Measurements from ENCODE around the gene EHMT2. TPM values are rescaled to one million over a fixed set of nuclear protein-coding genes. Genes with fewer than 3 reads are reported as not detected.
"Not testable (repeated sequence)": the region's sequence is repeated elsewhere in the genome, so short reads cannot be mapped to it uniquely, and the experiment has no call there.

EHMT2 gene
- total and polyA plus RNA-seq, 12 donors = 6.4 to 21.7 (median 14.2) TPM

GRCh38 chr6:31940256-31940664 is 42.8 kb upstream of the EHMT2 start:
- Histone ChIP-seq H3K36me3 (peaks cover 0 to 23% (median 0%) of the 10 kb centered on the region in 9 donors), H3K27ac (no peak overlapping the region), H3K4me3 (no peak overlapping the region), H3K9me3 (no peaks in the 10 kb centered on the region), H3K4me1 (peaks cover 0 to 7% (median 0%) of the 10 kb centered on the region in 9 donors), H3K27me3 (peaks cover 0 to 21% (median 0%) of the 10 kb centered on the region in 7 donors)
- 12 to 18% methylated on average over 6 of the region's 6 CpGs for WGBS, 2 donors
- TF ChIP-seq, protein P1, sequence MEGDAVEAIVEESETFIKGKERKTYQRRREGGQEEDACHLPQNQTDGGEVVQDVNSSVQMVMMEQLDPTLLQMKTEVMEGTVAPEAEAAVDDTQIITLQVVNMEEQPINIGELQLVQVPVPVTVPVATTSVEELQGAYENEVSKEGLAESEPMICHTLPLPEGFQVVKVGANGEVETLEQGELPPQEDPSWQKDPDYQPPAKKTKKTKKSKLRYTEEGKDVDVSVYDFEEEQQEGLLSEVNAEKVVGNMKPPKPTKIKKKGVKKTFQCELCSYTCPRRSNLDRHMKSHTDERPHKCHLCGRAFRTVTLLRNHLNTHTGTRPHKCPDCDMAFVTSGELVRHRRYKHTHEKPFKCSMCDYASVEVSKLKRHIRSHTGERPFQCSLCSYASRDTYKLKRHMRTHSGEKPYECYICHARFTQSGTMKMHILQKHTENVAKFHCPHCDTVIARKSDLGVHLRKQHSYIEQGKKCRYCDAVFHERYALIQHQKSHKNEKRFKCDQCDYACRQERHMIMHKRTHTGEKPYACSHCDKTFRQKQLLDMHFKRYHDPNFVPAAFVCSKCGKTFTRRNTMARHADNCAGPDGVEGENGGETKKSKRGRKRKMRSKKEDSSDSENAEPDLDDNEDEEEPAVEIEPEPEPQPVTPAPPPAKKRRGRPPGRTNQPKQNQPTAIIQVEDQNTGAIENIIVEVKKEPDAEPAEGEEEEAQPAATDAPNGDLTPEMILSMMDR (IDR thresholded peaks at IDR 0.05) = no peak
- ATAC-seq (no peak), DNase-seq (no peak)
- intact Hi-C loops (cut with DNase I) = loop anchor here in 2 of 10 donors (10.0 kb wide), 2 partner anchors 255 to 265 kb away; partner anchors contain the start of gene LY6G5C (in 1 of the 2)

- no peaks in the 10 kb centered on the region for H3K9me3 ChIP-seq
- DNase-seq (no peak), ATAC-seq (no peak)
- H3K4me1 ChIP-seq = no peaks in the 10 kb centered on the region
- intact Hi-C loops (cut with DNase I) = no loop called here
- H3K4me3 ChIP-seq = no peak overlapping the region
- no peaks in the 10 kb centered on the region for H3K27me3 ChIP-seq
- H3K36me3 ChIP-seq = peaks cover 0 to 17% (median 0%) of the 10 kb centered on the region in 9 donors
- 70 to 74% methylated on average over 9 of the region's 9 CpGs for WGBS, 2 donors
- no peak overlapping the region for H3K27ac ChIP-seq
- TF ChIP-seq, protein P1 (IDR thresholded peaks at IDR 0.05) = no peak
These were observed 38.3 kb upstream of the EHMT2 start for GRCh38 chr6:31935823-31936222.

GRCh38 chr6:31935021-31935420 is 37.5 kb upstream of the EHMT2 start:
- H3K4me3 ChIP-seq = no peak overlapping the region
- no peaks in the 10 kb centered on the region for H3K27me3 ChIP-seq
- no peak for DNase-seq
- H3K9me3 ChIP-seq = no peaks in the 10 kb centered on the region
- WGBS, 2 donors = 71 to 75% methylated on average over 3 of the region's 3 CpGs
- H3K36me3 ChIP-seq = peaks cover 0 to 15% (median 0%) of the 10 kb centered on the region in 9 donors
- no peak for ATAC-seq
- TF ChIP-seq, protein P1 (IDR thresholded peaks at IDR 0.05) = no peak
- H3K27ac ChIP-seq = no peak overlapping the region
- no peaks in the 10 kb centered on the region for H3K4me1 ChIP-seq
- intact Hi-C loops (cut with DNase I) = no loop called here

GRCh38 chr6:31933537-31933936 is 36.0 kb upstream of the EHMT2 start:
- Histone ChIP-seq H3K27ac (no peak overlapping the region), H3K9me3 (no peaks in the 10 kb centered on the region), H3K4me3 (no peak overlapping the region), H3K4me1 (peaks cover 0 to 8% (median 0%) of the 10 kb centered on the region in 9 donors), H3K27me3 (no peaks in the 10 kb centered on the region), H3K36me3 (peaks cover 0 to under 1% (median 0%) of the 10 kb centered on the region in 9 donors)
- WGBS, 2 donors = 87 to 89% methylated on average over 19 of the region's 19 CpGs
- ATAC-seq = peak in 1 of 8 donors; percentile 22
- intact Hi-C loops (cut with DNase I) = no loop called here
- no peak for DNase-seq
- TF ChIP-seq, protein P1 (IDR thresholded peaks at IDR 0.05) = no peak

- H3K4me1 ChIP-seq = peaks cover 0 to 18% (median 0%) of the 10 kb centered on the region in 9 donors
- WGBS, 2 donors = 88 to 95% methylated on average over 13 to 32 of the region's 32 CpGs
- intact Hi-C loops (cut with DNase I); ATAC-seq; DNase-seq; H3K36me3 ChIP-seq; H3K27me3 ChIP-seq; H3K4me3 ChIP-seq; H3K9me3 ChIP-seq; H3K27ac ChIP-seq: not testable (repeated sequence)
These were observed 34.6 kb upstream of the EHMT2 start for GRCh38 chr6:31932137-31932536.
